B cell (primary cell): ENCODE data around the gene RIMBP2. TPM values are rescaled to one million over a fixed set of nuclear protein-coding genes. Genes with fewer than 3 reads are reported as not detected.

ENCODE experiments used
- ATAC-seq: fragments of 200-7000 bp; cut with Tn5 transposase; one replicate; pipeline ENCODE4 v1.10.0; 2021; ENCODE audit warnings: low read depth, mild to moderate bottlenecking, moderate number of reproducible peaks, moderate library complexity
- CTCF ChIA-PET: fragments of 350-600 bp; sonication (Branson Sonifier 250); formaldehyde crosslinking; loops from one replicate; lab custom pipeline; 2021; ENCODE audit warnings: antibody characterized with exemption, inconsistent platforms; lab: Charles Lee
- POLR2A ChIA-PET: fragments of 350-600 bp; sonication (Branson Sonifier 250); formaldehyde crosslinking; loops from one replicate; lab custom pipeline; 2021; ENCODE audit warnings: antibody characterized with exemption; lab: Charles Lee
- DNase-seq: peaks from one replicate; pipeline ENCODE4 v3.0.0; 2013
- H2AFZ ChIP-seq: 2 replicates; pipeline ENCODE4 v1.6.1; 2012; ENCODE audit warnings: mild to moderate bottlenecking, low read depth, low read length; ENCODE audit not compliant: insufficient read depth, poor library complexity, severe bottlenecking
- H3K27ac ChIP-seq, 2 donors: 1 replicate in 1 of 2; 2 replicates in 1 of 2; pipeline ENCODE4 v1.5.1; 2012 to 2013; ENCODE audit warnings: low read length in 2 of 2, mild to moderate bottlenecking in 2 of 2, moderate library complexity in 1 of 2
- H3K27me3 ChIP-seq, 4 experiments: fragments of 200-600 bp in 1 of 4; sonication (generic) in 1 of 4; replicated peaks in 1 of 4; 1 replicate in 2 of 4; 2 replicates in 2 of 4; pipeline versions ENCODE4 v1.6.1 to v1.7.0; 2013 to 2016; ENCODE audit warnings: low read length in 3 of 4, mild to moderate bottlenecking in 2 of 4, mixed read lengths in 1 of 4, moderate library complexity in 1 of 4; ENCODE audit not compliant: insufficient read depth in 4 of 4, control insufficient read depth in 3 of 4; ENCODE audit errors: control extremely low read depth in 1 of 4
- H3K36me3 ChIP-seq, 2 experiments: replicated peaks in 1 of 2; 1 replicate in 1 of 2; 2 replicates in 1 of 2; pipeline versions ENCODE4 v1.6.1 to v1.7.1; 2013; ENCODE audit warnings: low read length in 1 of 2; ENCODE audit not compliant: insufficient read depth in 2 of 2, control insufficient read depth in 1 of 2; ENCODE audit errors: control extremely low read depth in 1 of 2, extremely low read depth in 1 of 2
- H3K4me1 ChIP-seq, 2 donors: fragments of 200-600 bp in 1 of 2; sonication (generic) in 1 of 2; 1 replicate in 1 of 2; 2 replicates in 1 of 2; pipeline versions ENCODE4 v1.5.1 to v1.6.1; 2013 to 2017; ENCODE audit warnings: low read length in 2 of 2; ENCODE audit not compliant: control insufficient read depth in 2 of 2, insufficient read depth in 2 of 2
- H3K4me2 ChIP-seq: replicated peaks from 2 replicates; pipeline ENCODE3; 2012; ENCODE audit warnings: mild to moderate bottlenecking, low read depth, low read length; ENCODE audit not compliant: poor library complexity, severe bottlenecking
- H3K4me3 ChIP-seq, 5 experiments: fragments of 200-600 bp in 1 of 5; sonication (generic) in 1 of 5; 1 replicate in 3 of 5; 2 replicates in 2 of 5; pipeline versions ENCODE4 v1.5.1 to v1.7.0; 2011 to 2016; ENCODE audit warnings: low read length in 4 of 5, mild to moderate bottlenecking in 4 of 5, low read depth in 2 of 5, control low read depth in 1 of 5, moderate library complexity in 1 of 5; ENCODE audit not compliant: insufficient read depth in 1 of 5; ENCODE audit errors: control extremely low read depth in 1 of 5, extremely low read depth in 1 of 5
- H3K79me2 ChIP-seq: fragments of 200-600 bp; sonication (generic); one replicate; pipeline ENCODE4 v1.6.0; 2016; ENCODE audit warnings: low read length; ENCODE audit not compliant: control insufficient read depth, insufficient read depth
- H3K9ac ChIP-seq: fragments of 200-600 bp; sonication (generic); 2 replicates; pipeline ENCODE4 v1.6.1; 2017; ENCODE audit warnings: mild to moderate bottlenecking, low read length, moderate library complexity
- H3K9me3 ChIP-seq, 3 donors: one replicate each; pipeline versions ENCODE4 v1.6.1 to v1.7.1; 2013; ENCODE audit warnings: low read length in 2 of 3; ENCODE audit not compliant: control insufficient read depth in 2 of 3, insufficient read depth in 1 of 3; ENCODE audit errors: control extremely low read depth in 1 of 3
- H4K20me1 ChIP-seq: 2 replicates; pipeline ENCODE4 v1.6.0; 2012; ENCODE audit warnings: mild to moderate bottlenecking, low read length; ENCODE audit not compliant: insufficient read depth, control insufficient read depth, poor library complexity, severe bottlenecking
- H3K27ac Mint-ChIP-seq: one replicate; pipeline ENCODE4 v1.8.0; 2021; ENCODE audit warnings: mixed read lengths
- H3K27me3 Mint-ChIP-seq: one replicate; pipeline ENCODE4 v1.8.0; 2021; ENCODE audit warnings: mixed read lengths
- H3K4me1 Mint-ChIP-seq: one replicate; pipeline ENCODE4 v1.8.0; 2021; ENCODE audit warnings: mixed read lengths
- H3K4me3 Mint-ChIP-seq: one replicate; pipeline ENCODE4 v1.8.0; 2021; ENCODE audit warnings: mixed read lengths
- H3K9me3 Mint-ChIP-seq: one replicate; pipeline ENCODE4 v1.8.0; 2022; ENCODE audit warnings: mixed read lengths; ENCODE audit not compliant: insufficient read depth
- CTCF ChIP-seq: fragments of 200-600 bp; IDR thresholded peaks from one replicate; pipeline ENCODE4 v1.8.0; 2022; ENCODE audit warnings: antibody characterized with exemption, mild to moderate bottlenecking
- EZH2 ChIP-seq: IDR thresholded peaks from 2 replicates; pipeline ENCODE4 v1.6.1; 2012; ENCODE audit warnings: borderline replicate concordance, low read depth, mild to moderate bottlenecking, moderate library complexity, low read length; ENCODE audit not compliant: insufficient read depth, poor library complexity, severe bottlenecking
- WGBS: methylation state at CpG from one replicate; pipeline ENCODE4 v1.1.5; 2013; ENCODE audit warnings: missing lambda C conversion rate; ENCODE audit not compliant: insufficient coverage; 5-methylcytosine and 5-hydroxymethylcytosine counted together
- intact Hi-C: fragments of 100-400 bp; cut with micrococcal nuclease; formaldehyde crosslinking; loops from one replicate; pipeline ENCODE4 v1.10.0; 2022
- polyA plus RNA-seq: library from polyadenylated mRNA; depleted of rRNA; stranded (reverse); fragments of >200 nt; gene quantifications from 2 replicates; pipeline ENCODE4 v1.2.3, GENCODE V29; 2012
- total RNA-seq, 2 donors: library from RNA; stranded (reverse); fragments of 120-200 nt in 1 of 2; gene quantifications; 1 replicate in 1 of 2; 2 replicates in 1 of 2; pipeline versions ENCODE4 v1.2.3 to v1.2.4, GENCODE V29; 2013 to 2022

The RIMBP2 gene
- total and polyA plus RNA-seq, 2 donors (not counting 1 experiment from before 2014, with no cell fraction given) = not detected

GRCh38 chr12:130644146-130644545 lies 72.0 kb downstream of the RIMBP2 start:
- H3K36me3 ChIP-seq = no peaks in the 10 kb centered on the region
- Mint-ChIP-seq H3K9me3 (no peaks in the 10 kb centered on the region), H3K4me1 (no peaks in the 10 kb centered on the region), H3K4me3 (no peak overlapping the region), H3K27me3 (no peaks in the 10 kb centered on the region), H3K27ac (no peak overlapping the region)
- TF ChIP-seq EZH2 (no peak), CTCF (no peak)
- H3K79me2 ChIP-seq = no peaks in the 10 kb centered on the region
- DNase-seq (no peak), ATAC-seq (no peak)
- no peak overlapping the region for H2AFZ ChIP-seq
- H4K20me1 ChIP-seq = no peaks in the 10 kb centered on the region
- ChIA-PET POLR2A (no interaction called here), CTCF (interaction anchor here (1.0 kb wide), 1 partner anchor 30 kb away, joined by 3 read pairs; no protein-coding TSS in a partner anchor)
- WGBS = 59% methylated on average over 5 of the region's 12 CpGs
- intact Hi-C loops = no loop called here
- no peaks in the 10 kb centered on the region for H3K4me1 ChIP-seq
- peaks cover 0 to 19% (median 0%) of the 10 kb centered on the region in 3 donors for H3K9me3 ChIP-seq
- no peak overlapping the region for H3K4me2 ChIP-seq
- H3K4me3 ChIP-seq = no peak overlapping the region
- H3K27ac ChIP-seq = no peak overlapping the region
- H3K9ac ChIP-seq = no peak overlapping the region
- H3K27me3 ChIP-seq = no peaks in the 10 kb centered on the region

GRCh38 chr12:130642856-130643255 lies 73.2 kb downstream of the RIMBP2 start:
- no peaks in the 10 kb centered on the region for H3K36me3 ChIP-seq
- no peak for ATAC-seq
- POLR2A ChIA-PET = no interaction called here
- H3K9me3 Mint-ChIP-seq = no peaks in the 10 kb centered on the region
- H2AFZ ChIP-seq = no peak overlapping the region
- no peak for TF ChIP-seq CTCF
- no peak for TF ChIP-seq EZH2
- no peak for DNase-seq
- no peak overlapping the region for H3K27ac ChIP-seq
- CTCF ChIA-PET = no interaction called here
- H3K4me1 Mint-ChIP-seq = no peaks in the 10 kb centered on the region
- no peak overlapping the region for H3K27ac Mint-ChIP-seq
- H3K9me3 ChIP-seq = peaks cover 0 to 17% (median 0%) of the 10 kb centered on the region in 3 donors
- no peak overlapping the region for H3K9ac ChIP-seq
- H3K27me3 ChIP-seq = no peaks in the 10 kb centered on the region
- no peaks in the 10 kb centered on the region for H3K4me1 ChIP-seq
- 91% methylated on average over 15 of the region's 15 CpGs for WGBS
- intact Hi-C loops = no loop called here
- no peak overlapping the region for H3K4me2 ChIP-seq
- no peaks in the 10 kb centered on the region for H4K20me1 ChIP-seq
- peaks cover 5% of the 10 kb centered on the region for H3K27me3 Mint-ChIP-seq
- no peaks in the 10 kb centered on the region for H3K79me2 ChIP-seq
- no peak overlapping the region for H3K4me3 ChIP-seq
- H3K4me3 Mint-ChIP-seq = no peak overlapping the region
